OCI-LY7 (cell line): Measurements from ENCODE around the gene RICTOR. TPM values are rescaled to one million over a fixed set of nuclear protein-coding genes. Genes with fewer than 3 reads are reported as not detected.
"Not testable (repeated sequence)": the region's sequence is repeated elsewhere in the genome, so short reads cannot be mapped to it uniquely, and the experiment has no call there.

Experiments used
- BruUV-seq: library from RNA; stranded (reverse); fragments of 400-500 nt; replicated peaks from 2 replicates; lab custom pipeline; 2021; lab: Mats Ljungman, UMichigan
- CTCF ChIA-PET: fragments of 300-600 bp; sonication (Branson Sonifier 250); formaldehyde crosslinking; loops from one replicate; lab custom pipeline; 2022; ENCODE audit warnings: antibody characterized with exemption; ENCODE audit not compliant: unreplicated experiment; lab: Charles Lee
- POLR2A ChIA-PET: fragments of 300-600 bp; sonication (Branson Sonifier 250); formaldehyde crosslinking; loops from one replicate; lab custom pipeline; 2022; ENCODE audit warnings: antibody characterized with exemption; lab: Charles Lee
- DNase-seq: peaks from one replicate; pipeline ENCODE4 v3.0.0-alpha.2; 2015; ENCODE audit warnings: low spot score
- H2AFZ ChIP-seq: fragments of 200-600 bp; sonication (generic), shearing (Covaris generic); 2 replicates; pipeline ENCODE4 v1.6.1; 2014; ENCODE audit warnings: mild to moderate bottlenecking, antibody characterized with exemption, low read length, moderate library complexity
- H3K27ac ChIP-seq: fragments of 200-600 bp; sonication (generic); 2 replicates; pipeline ENCODE4 v1.5.1; 2014; ENCODE audit warnings: mixed run types, low read depth, mild to moderate bottlenecking, moderate library complexity, low read length, inconsistent platforms; ENCODE audit not compliant: poor library complexity, severe bottlenecking
- H3K36me3 ChIP-seq: fragments of 200-600 bp; sonication (generic); 2 replicates; pipeline ENCODE4 v1.6.1; 2014; ENCODE audit warnings: mild to moderate bottlenecking, antibody characterized with exemption, low read length, moderate library complexity, mixed read lengths; ENCODE audit not compliant: insufficient read depth
- H3K4me1 ChIP-seq: fragments of 200-600 bp; sonication (generic); 2 replicates; pipeline ENCODE4 v1.5.1; 2014; ENCODE audit warnings: mild to moderate bottlenecking, low read length; ENCODE audit not compliant: insufficient read depth, poor library complexity, severe bottlenecking
- H3K4me2 ChIP-seq: fragments of 200-600 bp; sonication (generic); 2 replicates; pipeline ENCODE4 v1.6.1; 2014; ENCODE audit warnings: mild to moderate bottlenecking, low read length
- H3K4me3 ChIP-seq: fragments of 200-600 bp; sonication (generic); 2 replicates; pipeline ENCODE4 v1.5.1; 2014; ENCODE audit warnings: mild to moderate bottlenecking, low read depth, low read length; ENCODE audit not compliant: poor library complexity, severe bottlenecking
- H3K79me2 ChIP-seq: fragments of 200-600 bp; sonication (generic); 2 replicates; pipeline ENCODE4 v1.6.1; 2016; ENCODE audit warnings: low read depth, mild to moderate bottlenecking, low read length, moderate library complexity, mixed read lengths; ENCODE audit not compliant: insufficient read depth
- H3K9me2 ChIP-seq: fragments of 200-600 bp; sonication (generic); 2 replicates; pipeline ENCODE4 v1.6.1; 2016; ENCODE audit warnings: mild to moderate bottlenecking, low read length, mixed read lengths; ENCODE audit not compliant: insufficient read depth
- H3K9me3 ChIP-seq: fragments of 200-600 bp; sonication (generic); 2 replicates; pipeline ENCODE4 v1.6.1; 2014; ENCODE audit warnings: mild to moderate bottlenecking, mixed run types, low read length, mixed read lengths
- H4K20me1 ChIP-seq: fragments of 200-600 bp; sonication (generic); 2 replicates; pipeline ENCODE4 v1.6.1; 2014; ENCODE audit warnings: mild to moderate bottlenecking, antibody characterized with exemption, low read length, moderate library complexity, mixed read lengths; ENCODE audit not compliant: insufficient read depth
- CTCF ChIP-seq: fragments of 200-600 bp; sonication (generic); conservative IDR thresholded peaks from 2 replicates; pipeline ENCODE4 v1.5.1; 2014; ENCODE audit warnings: mild to moderate bottlenecking, antibody characterized with exemption, low read length, moderate library complexity, mixed read lengths
- EZH2phosphoT487 ChIP-seq: fragments of 200-600 bp; sonication (generic); IDR thresholded peaks from 2 replicates; pipeline ENCODE4 v1.6.1; 2018; ENCODE audit warnings: low read depth, borderline replicate concordance, mild to moderate bottlenecking, mixed run types, antibody characterized with exemption, low read length, moderate library complexity, mixed read lengths
- intact Hi-C: fragments of 100-400 bp; cut with micrococcal nuclease; formaldehyde crosslinking; loops from one replicate; pipeline ENCODE4 v1.10.0; 2022; ENCODE audit not compliant: unreplicated experiment
- total RNA-seq, 2 experiments: library from RNA; depleted of rRNA in 1 of 2; stranded (reverse); fragments of >200 nt in 1 of 2; shearing (Covaris generic) in 1 of 2; gene quantifications; 2 replicates each; pipeline ENCODE4 v1.2.3, GENCODE V29; 2014 to 2022

RICTOR gene
- total RNA-seq, 2 experiments from 2014 or later = 10.9 to 22.9 TPM

GRCh38 chr5:39014561-39014960, 59.6 kb downstream of the RICTOR start:
- H3K36me3 ChIP-seq = peaks cover 54% of the 10 kb centered on the region
- peaks cover 32% of the 10 kb centered on the region; the same call in 1 of the 2 replicates for H3K9me3 ChIP-seq
- intact Hi-C loops = no loop called here
- TF ChIP-seq CTCF = no peak
- no peak overlapping the region for H3K4me2 ChIP-seq
- no peak overlapping the region for H2AFZ ChIP-seq
- H3K4me1 ChIP-seq = no peaks in the 10 kb centered on the region
- BruUV-seq = no TSS peak
- no peaks in the 10 kb centered on the region for H3K9me2 ChIP-seq
- DNase-seq = no peak
- ChIA-PET POLR2A (interaction anchor here (0.6 to 2.2 kb wide), 3 partner anchors 9 to 47 kb away, joined by 3 to 5 read pairs (median 3); no protein-coding TSS in a partner anchor), CTCF (no interaction called here)
- no peaks in the 10 kb centered on the region for H4K20me1 ChIP-seq
- no peak overlapping the region for H3K4me3 ChIP-seq
- H3K79me2 ChIP-seq = no peaks in the 10 kb centered on the region
- H3K27ac ChIP-seq = no peak overlapping the region

DNA sequence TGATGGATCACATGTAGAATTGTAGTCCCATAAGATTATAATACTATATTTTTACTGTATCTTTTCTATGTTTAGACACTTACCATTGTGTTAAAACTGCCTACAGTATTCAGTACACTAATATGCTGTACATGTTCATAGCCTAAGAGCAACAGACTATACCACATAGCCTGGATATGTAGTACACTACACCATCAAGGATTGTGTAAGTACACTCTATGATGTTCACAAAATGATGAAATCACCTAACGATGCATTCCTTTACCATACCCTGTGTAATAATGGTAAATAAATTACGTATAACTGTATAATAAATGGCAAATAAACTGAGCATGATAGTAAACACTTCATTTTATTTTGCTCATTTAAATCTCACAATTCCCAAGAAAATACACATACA, 60.3 kb downstream of the RICTOR start:
- DNase-seq = no peak
- Histone ChIP-seq H3K9me3 (peaks cover 32% of the 10 kb centered on the region; the same call in 1 of the 2 replicates), H3K79me2 (no peaks in the 10 kb centered on the region), H3K4me3 (no peak overlapping the region), H3K4me1 (no peaks in the 10 kb centered on the region), H3K4me2 (no peak overlapping the region), H4K20me1 (no peaks in the 10 kb centered on the region), H3K9me2 (no peaks in the 10 kb centered on the region), H3K36me3 (peaks cover 49% of the 10 kb centered on the region), H3K27ac (no peak overlapping the region), H2AFZ (no peak overlapping the region)
- CTCF ChIA-PET = no interaction called here
- POLR2A ChIA-PET = interaction anchor here (1.2 to 2.2 kb wide), 2 partner anchors 8 to 33 kb away, joined by 3 to 5 read pairs; no protein-coding TSS in a partner anchor
- TF ChIP-seq EZH2phosphoT487 = no peak
- no peak for TF ChIP-seq CTCF
- intact Hi-C loops = no loop called here
- no TSS peak for BruUV-seq

GRCh38 chr5:39010958-39011357, 63.2 kb downstream of the RICTOR start:
- DNase-seq, H3K4me3 ChIP-seq, H3K79me2 ChIP-seq, H2AFZ ChIP-seq, POLR2A ChIA-PET, H3K9me2 ChIP-seq, intact Hi-C loops, BruUV-seq, CTCF ChIA-PET, H3K4me1 ChIP-seq, H4K20me1 ChIP-seq, H3K4me2 ChIP-seq, H3K27ac ChIP-seq: not testable (repeated sequence)
- Histone ChIP-seq H3K9me3 (peaks cover 32% of the 10 kb centered on the region; the same call in 1 of the 2 replicates), H3K36me3 (peaks cover 41% of the 10 kb centered on the region)
